Measurements from ENCODE around the gene FBXW11. TPM values are rescaled to one million over a fixed set of nuclear protein-coding genes. Genes with fewer than 3 reads are reported as not detected.

FBXW11 gene
- total RNA-seq, 1 experiment from 2014 or later: 54.8 TPM

DNA sequence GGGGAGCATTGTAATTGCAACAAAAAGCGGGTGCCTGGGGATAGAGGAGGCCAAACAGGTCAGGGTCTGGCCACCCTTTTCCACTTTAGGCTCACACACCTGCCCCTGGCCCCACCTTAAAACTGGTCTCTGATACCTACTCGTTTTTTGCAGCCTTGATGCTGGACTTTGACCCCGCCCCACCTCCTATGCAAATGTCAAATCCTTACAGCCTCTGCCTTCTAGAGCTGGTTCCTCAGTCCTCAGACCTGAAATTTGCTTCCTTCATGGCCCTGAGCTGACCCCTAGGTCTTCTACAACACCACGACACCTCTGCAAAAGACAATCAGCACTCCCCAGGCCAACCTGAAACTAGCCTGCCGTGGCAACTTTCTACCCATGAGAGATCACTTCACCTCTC is 183.2 kb downstream of the FBXW11 start:
- no peak overlapping the region for H3K4me2 ChIP-seq
- H3K9me2 ChIP-seq (ENCODE audit: insufficient read depth): no peaks in the 10 kb centered on the region
- intact Hi-C loops (cut with micrococcal nuclease; ENCODE audit: unreplicated experiment): no loop called here
- H3F3A ChIP-seq (ENCODE audit: insufficient read depth, low read depth): no peaks in the 10 kb centered on the region
- H2AFZ ChIP-seq: no peak overlapping the region
- DNase-seq: no peak
- no peak for TF ChIP-seq EZH2 (IDR thresholded peaks at IDR 0.05; ENCODE audit: low read depth)
- TF ChIP-seq, protein P1, sequence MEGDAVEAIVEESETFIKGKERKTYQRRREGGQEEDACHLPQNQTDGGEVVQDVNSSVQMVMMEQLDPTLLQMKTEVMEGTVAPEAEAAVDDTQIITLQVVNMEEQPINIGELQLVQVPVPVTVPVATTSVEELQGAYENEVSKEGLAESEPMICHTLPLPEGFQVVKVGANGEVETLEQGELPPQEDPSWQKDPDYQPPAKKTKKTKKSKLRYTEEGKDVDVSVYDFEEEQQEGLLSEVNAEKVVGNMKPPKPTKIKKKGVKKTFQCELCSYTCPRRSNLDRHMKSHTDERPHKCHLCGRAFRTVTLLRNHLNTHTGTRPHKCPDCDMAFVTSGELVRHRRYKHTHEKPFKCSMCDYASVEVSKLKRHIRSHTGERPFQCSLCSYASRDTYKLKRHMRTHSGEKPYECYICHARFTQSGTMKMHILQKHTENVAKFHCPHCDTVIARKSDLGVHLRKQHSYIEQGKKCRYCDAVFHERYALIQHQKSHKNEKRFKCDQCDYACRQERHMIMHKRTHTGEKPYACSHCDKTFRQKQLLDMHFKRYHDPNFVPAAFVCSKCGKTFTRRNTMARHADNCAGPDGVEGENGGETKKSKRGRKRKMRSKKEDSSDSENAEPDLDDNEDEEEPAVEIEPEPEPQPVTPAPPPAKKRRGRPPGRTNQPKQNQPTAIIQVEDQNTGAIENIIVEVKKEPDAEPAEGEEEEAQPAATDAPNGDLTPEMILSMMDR (conservative IDR thresholded peaks at IDR 0.05): no peak
- H3K79me2 ChIP-seq (ENCODE audit: low read depth): no peaks in the 10 kb centered on the region
- H3K4me1 ChIP-seq (replicated peaks; ENCODE audit: insufficient read depth): no peaks in the 10 kb centered on the region
- H4K20me1 ChIP-seq (ENCODE audit: insufficient read depth): no peaks in the 10 kb centered on the region
- no peaks in the 10 kb centered on the region for H3K36me3 ChIP-seq (ENCODE audit: low read depth)
- H3K27ac ChIP-seq: no peak overlapping the region
- BruUV-seq (replicated peaks): no TSS peak
- POLR2A ChIA-PET (ENCODE audit: unreplicated experiment): no interaction called here
- CTCF ChIA-PET: no interaction called here
- H3K9me3 ChIP-seq (ENCODE audit: insufficient read depth, low read depth): no peaks in the 10 kb centered on the region
- no peak overlapping the region for H3K4me3 ChIP-seq
- no peaks in the 10 kb centered on the region for H3K27me3 ChIP-seq (ENCODE audit: insufficient read depth, low read depth)

DNA sequence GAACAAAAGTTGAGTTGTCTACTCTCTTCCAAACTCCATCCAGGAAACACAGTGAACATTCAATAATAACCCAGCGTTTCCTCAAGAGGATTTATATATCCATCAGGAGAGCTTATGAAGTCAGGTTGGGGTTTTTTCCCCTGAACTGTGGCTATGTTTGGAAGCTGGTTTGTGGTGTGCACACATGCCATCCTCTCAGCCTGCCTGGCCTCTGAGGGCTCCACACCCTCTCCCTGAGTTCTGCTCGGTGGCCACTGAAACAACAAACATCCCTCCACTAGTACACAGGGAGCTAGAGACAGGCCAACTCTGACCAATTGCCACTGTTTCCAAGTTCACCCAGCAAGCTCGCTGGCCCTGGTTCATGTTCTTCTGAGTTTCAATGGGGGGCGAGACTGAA is 185.2 kb downstream of the FBXW11 start:
- no peak overlapping the region for H2AFZ ChIP-seq
- H3K27me3 ChIP-seq (ENCODE audit: insufficient read depth, low read depth): no peaks in the 10 kb centered on the region
- H3K79me2 ChIP-seq (ENCODE audit: low read depth): no peaks in the 10 kb centered on the region
- H3K9me3 ChIP-seq (ENCODE audit: insufficient read depth, low read depth): no peaks in the 10 kb centered on the region
- intact Hi-C loops (cut with micrococcal nuclease; ENCODE audit: unreplicated experiment): no loop called here
- BruUV-seq (replicated peaks): no TSS peak
- H3K9me2 ChIP-seq (ENCODE audit: insufficient read depth): no peaks in the 10 kb centered on the region
- DNase-seq: no peak
- no peak overlapping the region for H3K4me2 ChIP-seq
- H4K20me1 ChIP-seq (ENCODE audit: insufficient read depth): no peaks in the 10 kb centered on the region
- CTCF ChIA-PET: no interaction called here
- peaks cover 13% of the 10 kb centered on the region for H3K4me1 ChIP-seq (replicated peaks; ENCODE audit: insufficient read depth)
- POLR2A ChIA-PET (ENCODE audit: unreplicated experiment): no interaction called here
- no peak overlapping the region for H3K27ac ChIP-seq
- no peak overlapping the region for H3K4me3 ChIP-seq
- H3K36me3 ChIP-seq (ENCODE audit: low read depth): no peaks in the 10 kb centered on the region
- TF ChIP-seq, protein P1 (conservative IDR thresholded peaks at IDR 0.05): no peak
- no peak for TF ChIP-seq EZH2 (IDR thresholded peaks at IDR 0.05; ENCODE audit: low read depth)
- H3F3A ChIP-seq (ENCODE audit: insufficient read depth, low read depth): no peaks in the 10 kb centered on the region

- H3K79me2 ChIP-seq (ENCODE audit: low read depth): no peaks in the 10 kb centered on the region
- H3K9me2 ChIP-seq (ENCODE audit: insufficient read depth): no peaks in the 10 kb centered on the region
- H3K27ac ChIP-seq: no peak overlapping the region
- no TSS peak for BruUV-seq (replicated peaks)
- H3K4me3 ChIP-seq: no peak overlapping the region
- H3K27me3 ChIP-seq (ENCODE audit: insufficient read depth, low read depth): no peaks in the 10 kb centered on the region
- CTCF ChIA-PET: no interaction called here
- H4K20me1 ChIP-seq (ENCODE audit: insufficient read depth): no peaks in the 10 kb centered on the region
- H3F3A ChIP-seq (ENCODE audit: insufficient read depth, low read depth): no peaks in the 10 kb centered on the region
- no peaks in the 10 kb centered on the region for H3K36me3 ChIP-seq (ENCODE audit: low read depth)
- H2AFZ ChIP-seq: no peak overlapping the region
- peaks cover 14% of the 10 kb centered on the region for H3K4me1 ChIP-seq (replicated peaks; ENCODE audit: insufficient read depth)
- intact Hi-C loops (cut with micrococcal nuclease; ENCODE audit: unreplicated experiment): no loop called here
- no peak for TF ChIP-seq EZH2 (IDR thresholded peaks at IDR 0.05; ENCODE audit: low read depth)
- TF ChIP-seq, protein P1 (conservative IDR thresholded peaks at IDR 0.05): no peak
- DNase-seq: no peak
- H3K4me2 ChIP-seq: no peak overlapping the region
- POLR2A ChIA-PET (ENCODE audit: unreplicated experiment): no interaction called here
- no peaks in the 10 kb centered on the region for H3K9me3 ChIP-seq (ENCODE audit: insufficient read depth, low read depth)
Observed at GRCh38 chr5:171820561-171820960, 185.9 kb downstream of the FBXW11 start.
